VCaP (cell line): ENCODE data around the gene KIF1A.
"Not testable (repeated sequence)": the region's sequence is repeated elsewhere in the genome, so short reads cannot be mapped to it uniquely, and the experiment has no call there.

Experiments
- H3K27ac ChIP-seq: fragments of 450-650 bp; 2 replicates; pipeline ENCODE4 v1.5.1; 2017
- TF ChIP-seq, protein P1 (sequence below): fragments of 450-650 bp; conservative IDR thresholded peaks from 2 replicates; pipeline ENCODE4 v1.5.1; 2017; ENCODE audit warnings: mild to moderate bottlenecking, moderate library complexity

Gene KIF1A

DNA sequence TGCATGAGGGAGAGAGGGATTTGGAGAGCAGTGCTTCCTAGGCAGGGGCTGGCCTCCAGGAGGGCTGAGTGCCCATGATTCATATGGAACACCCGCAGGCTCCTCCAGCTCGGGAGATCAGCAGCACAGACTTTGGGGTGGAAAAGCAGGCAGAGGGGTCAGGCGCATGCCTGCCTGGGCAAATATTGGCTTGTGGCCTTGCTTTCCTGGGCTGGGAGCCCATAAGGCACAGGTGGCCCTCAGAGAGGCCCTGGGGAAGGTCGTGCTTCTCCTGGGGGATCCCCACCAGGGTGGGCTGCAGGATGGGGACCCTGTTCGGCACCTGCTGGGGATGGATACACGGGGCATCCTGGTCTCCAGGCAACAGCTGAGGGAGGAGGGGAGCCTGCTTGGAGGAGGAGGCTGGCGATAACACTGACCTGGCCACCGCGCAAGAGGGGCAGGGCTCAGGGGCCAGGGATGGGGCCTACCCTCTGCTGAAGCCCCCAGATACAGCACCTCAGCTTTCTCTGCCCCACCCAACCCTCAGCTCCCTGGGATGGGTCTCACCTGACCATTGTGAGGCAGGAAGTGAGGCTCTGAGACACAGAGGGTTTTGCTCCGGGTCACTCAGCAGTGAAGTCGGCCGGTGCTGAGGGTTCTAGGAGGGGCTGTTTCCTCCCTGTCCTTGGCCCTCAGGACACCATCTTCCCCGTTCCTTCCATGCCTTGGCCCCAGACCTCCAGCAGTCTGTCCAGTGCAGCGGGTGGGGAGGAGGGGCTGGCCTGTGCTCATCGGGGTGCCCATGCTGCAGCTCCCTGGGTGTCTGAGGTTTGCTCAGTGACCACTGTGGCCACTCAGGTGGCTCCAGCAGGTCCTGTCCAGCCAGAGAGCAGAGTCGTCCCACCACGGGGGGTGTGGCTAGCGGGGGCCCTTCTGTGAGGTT, 116.3 kb downstream of the KIF1A start:
- TF ChIP-seq, protein P1, sequence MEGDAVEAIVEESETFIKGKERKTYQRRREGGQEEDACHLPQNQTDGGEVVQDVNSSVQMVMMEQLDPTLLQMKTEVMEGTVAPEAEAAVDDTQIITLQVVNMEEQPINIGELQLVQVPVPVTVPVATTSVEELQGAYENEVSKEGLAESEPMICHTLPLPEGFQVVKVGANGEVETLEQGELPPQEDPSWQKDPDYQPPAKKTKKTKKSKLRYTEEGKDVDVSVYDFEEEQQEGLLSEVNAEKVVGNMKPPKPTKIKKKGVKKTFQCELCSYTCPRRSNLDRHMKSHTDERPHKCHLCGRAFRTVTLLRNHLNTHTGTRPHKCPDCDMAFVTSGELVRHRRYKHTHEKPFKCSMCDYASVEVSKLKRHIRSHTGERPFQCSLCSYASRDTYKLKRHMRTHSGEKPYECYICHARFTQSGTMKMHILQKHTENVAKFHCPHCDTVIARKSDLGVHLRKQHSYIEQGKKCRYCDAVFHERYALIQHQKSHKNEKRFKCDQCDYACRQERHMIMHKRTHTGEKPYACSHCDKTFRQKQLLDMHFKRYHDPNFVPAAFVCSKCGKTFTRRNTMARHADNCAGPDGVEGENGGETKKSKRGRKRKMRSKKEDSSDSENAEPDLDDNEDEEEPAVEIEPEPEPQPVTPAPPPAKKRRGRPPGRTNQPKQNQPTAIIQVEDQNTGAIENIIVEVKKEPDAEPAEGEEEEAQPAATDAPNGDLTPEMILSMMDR, result no peak
- no peak overlapping the region for H3K27ac ChIP-seq

DNA sequence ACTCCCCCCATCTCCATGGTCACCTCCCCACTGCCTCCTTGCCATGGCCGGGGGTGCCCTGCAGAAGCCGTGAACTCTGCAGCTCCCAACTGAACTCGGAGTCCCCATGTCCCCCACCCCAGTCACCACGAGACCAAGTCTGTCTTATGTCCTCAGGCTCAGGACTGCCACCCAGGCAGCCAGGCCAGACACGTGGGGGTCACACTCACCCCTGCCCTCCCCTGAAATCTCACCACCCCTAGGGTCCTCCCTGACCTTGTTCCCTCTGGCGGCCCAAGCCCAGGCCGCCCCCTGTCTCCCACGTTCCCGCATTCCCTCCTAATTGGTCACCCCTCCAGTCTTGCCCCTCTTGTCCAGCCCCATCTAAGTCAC, 117.4 kb downstream of the KIF1A start:
- TF ChIP-seq, protein P1, result no peak
- no peak overlapping the region for H3K27ac ChIP-seq

DNA sequence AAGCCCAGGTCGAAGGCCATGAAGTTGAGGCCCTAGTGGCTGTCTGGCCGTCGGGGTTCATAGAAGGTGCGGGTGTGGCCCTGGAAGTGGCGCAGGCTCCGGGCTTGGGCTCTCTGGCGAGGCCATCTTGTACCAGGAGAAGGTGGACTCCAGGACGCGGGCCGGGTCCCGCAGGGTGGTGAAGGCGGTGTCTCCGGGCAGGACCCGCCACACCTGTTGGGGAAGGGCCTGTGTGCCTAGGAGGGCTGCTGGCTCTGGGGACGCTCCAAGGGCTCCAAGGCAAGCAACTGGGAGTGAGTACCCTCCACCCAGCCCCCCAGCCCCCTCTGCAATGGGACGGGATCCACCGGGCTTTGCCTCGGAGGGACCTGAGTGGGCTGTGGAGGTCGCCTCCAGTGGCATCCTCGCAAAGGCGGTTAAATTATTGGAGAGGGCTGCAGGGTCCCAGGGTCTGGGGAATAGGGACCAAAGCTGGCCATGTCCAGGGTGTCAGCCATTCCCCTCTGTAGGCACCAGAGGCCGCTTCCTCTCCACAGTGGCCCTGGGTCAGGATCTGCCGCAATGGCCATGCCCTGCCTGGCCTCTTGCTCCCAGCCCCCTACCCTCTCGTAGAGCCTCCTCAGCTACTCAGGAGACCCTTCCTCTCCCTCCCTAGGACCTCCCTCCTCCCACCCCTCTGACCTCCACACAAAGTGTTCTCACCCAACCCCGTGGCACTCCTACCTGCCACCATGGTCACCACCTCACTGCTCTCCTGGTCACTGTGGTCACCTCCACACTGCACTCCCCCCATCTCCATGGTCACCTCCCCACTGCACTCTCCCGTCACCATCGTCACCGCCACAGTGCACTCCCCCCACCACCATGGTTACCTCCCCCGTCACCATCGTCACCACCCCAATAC, 118.0 kb downstream of the KIF1A start:
- H3K27ac ChIP-seq, result no peak overlapping the region
- TF ChIP-seq, protein P1, result no peak

GRCh38 chr2:240701091-240701735, 118.8 kb downstream of the KIF1A start:
- H3K27ac ChIP-seq, result no peak overlapping the region
- TF ChIP-seq, protein P1, result no peak

DNA sequence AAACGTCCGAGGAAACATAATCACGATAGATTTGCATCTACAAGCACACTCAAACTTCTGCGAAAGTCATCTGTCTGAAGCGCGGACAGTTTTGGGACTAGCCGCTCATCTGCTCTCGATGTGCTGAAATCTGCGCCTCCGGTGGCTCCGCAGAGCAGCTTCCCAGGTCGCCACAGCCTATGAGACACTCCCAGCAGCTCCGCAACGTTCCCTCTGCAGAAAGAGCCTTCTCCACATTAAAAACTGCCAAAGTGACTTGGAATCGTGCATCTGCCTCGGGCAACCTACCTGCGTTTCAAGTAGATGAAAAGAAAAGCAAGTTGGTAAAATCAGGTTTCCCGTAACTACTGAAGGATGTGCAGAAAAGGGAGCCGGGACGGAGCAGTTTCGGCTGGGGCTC, 119.4 kb downstream of the KIF1A start:
- H3K27ac ChIP-seq, result not testable (repeated sequence)

DNA sequence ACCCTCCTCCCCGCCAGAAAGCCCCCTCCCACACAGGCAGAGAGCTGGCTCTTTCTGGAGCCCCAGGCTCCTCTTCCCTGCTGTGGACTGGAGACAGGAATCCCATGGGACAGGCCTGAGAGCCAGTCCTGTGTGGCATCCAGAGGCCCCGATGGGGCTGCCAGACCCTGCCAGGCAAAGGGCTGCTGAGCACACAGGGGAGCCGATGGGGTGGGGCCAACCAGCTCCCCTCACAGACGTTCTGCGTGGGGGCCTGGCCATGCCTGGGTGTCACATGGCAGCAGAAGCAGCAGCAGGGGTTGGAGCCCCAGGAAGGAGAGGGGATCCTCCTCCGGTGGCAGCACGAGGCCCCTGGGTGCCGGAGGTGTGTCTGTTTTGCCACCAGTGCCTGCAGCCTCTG, 120.2 kb downstream of the KIF1A start:
- H3K27ac ChIP-seq, result not testable (repeated sequence)

DNA sequence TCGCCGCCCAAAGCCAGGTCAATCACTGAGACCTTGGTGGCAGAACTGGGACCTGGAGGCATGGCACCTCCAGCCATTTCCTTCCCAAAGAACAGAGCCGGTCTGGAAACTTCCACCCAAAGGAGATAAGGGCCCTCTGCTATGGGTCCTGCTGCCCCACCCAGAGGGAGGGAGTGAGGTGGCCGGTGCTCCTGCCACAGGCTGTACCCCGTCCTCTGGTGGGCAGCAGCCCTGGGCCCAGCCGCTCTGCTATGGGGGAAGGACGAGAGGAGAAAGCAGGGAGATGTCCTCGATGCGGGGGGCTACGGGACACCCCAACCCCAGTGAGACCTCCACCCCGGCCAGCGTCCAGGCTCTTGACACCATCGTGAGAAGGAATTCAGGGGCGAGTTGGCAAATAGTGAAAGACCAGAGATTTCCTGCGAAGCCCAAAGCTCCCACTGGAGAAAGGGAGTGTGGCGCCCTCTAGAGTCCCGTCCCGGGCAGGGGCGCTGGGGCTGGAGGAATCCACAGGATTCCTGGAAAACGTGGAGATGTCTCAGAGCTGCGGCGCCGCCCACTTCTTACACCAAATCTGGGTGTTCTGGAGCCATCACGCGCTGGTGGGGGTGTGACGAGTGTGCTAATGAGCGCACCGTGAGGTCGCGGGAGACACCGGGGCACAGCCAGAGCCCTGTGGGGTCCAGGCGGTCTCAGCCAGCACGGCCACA, 121.0 kb downstream of the KIF1A start:
- H3K27ac ChIP-seq, result not testable (repeated sequence)

DNA sequence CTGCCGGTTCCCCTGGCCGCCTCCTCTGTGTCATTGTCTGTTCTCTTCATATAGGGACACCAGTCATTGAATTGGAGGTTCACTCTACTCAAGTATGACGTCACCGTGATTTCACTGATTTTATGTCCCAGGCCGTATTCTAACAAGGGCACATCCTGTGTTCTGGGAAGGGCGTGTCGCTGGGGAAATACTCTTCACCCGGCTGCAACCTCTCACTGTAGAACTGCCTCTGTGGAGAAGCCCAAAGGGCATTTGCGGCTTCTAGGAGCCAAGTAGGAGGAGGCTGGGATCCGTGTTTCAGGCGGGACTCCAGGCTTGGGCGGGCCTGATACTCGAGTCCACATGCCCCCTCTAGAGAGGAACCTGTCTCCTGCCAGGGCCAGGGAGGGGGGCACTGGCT, 123.5 kb downstream of the KIF1A start:
- not testable (repeated sequence) for H3K27ac ChIP-seq

- H3K27ac ChIP-seq, result not testable (repeated sequence)
Measured at GRCh38 chr2:240695593-240695992, 124.4 kb downstream of the KIF1A start.

DNA sequence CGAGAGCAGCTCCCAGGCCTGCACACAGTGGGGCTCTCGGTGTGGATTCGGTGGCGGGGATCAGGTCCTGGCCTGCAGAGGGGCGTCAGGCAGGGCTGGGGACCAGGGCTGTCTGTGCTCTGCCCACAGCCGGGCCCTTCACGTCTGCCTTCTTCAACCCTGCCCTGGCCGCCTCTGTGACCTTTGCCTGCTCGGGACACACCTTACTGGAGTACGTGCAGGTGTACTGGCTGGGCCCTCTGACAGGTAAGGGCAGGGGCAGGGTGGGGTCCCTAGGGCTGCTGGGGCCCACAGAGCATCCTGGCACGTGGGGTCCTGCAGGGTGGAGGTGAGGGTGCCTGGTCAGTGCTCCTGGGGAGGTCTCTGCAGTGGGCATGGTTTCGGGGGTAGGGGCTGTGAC, 125.7 kb downstream of the KIF1A start:
- H3K27ac ChIP-seq, result not testable (repeated sequence)

- H3K27ac ChIP-seq, result not testable (repeated sequence)
Measured at GRCh38 chr2:240692583-240693561, 127.1 kb downstream of the KIF1A start.

DNA sequence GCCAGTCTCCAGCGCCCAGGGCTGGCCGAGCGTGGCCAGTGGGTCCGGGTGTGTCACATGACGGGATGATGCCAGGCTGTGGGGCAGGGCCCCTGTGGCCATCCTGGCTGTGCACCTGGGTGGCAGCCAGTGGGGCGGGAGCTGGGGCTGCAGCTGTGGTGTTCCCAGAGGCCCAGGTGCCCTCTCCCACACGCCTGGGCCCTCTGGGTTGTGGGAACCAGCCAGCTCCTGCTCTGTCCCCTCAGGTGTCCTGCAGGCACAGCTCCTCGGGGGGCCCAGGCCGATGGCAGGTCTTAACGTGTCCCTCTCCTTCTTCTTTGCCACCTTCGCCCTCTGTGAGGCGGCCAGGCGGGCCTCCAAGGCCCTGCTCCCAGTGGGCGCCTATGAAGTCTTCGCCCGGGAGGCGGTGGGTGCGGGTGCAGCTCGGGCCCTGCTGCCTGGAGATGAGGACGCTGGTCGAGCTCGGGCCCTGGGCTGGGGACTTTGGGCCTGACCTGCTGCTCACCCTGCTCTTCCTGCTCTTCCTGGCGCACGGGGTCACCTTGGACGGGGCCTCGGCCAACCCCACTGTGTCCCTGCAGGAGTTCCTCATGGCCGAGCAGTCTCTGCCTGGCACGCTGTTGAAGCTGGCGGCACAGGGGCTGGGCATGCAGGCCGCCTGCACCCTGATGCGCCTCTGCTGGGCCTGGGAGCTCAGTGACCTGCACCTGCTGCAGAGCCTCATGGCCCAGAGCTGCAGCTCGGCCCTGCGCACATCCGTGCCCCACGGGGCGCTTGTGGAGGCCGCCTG, 128.2 kb downstream of the KIF1A start, which contains the start of gene AQP12A:
Gene AQP12A (plus strand): TSS at position 236 of the 790 bp plus-strand sequence. CDS start 48 bp downstream, at position 284.
- H3K27ac ChIP-seq, result not testable (repeated sequence)

GRCh38 chr2:240691075-240691427, 129.0 kb downstream of the KIF1A start:
- H3K27ac ChIP-seq, result not testable (repeated sequence)
